ENCODE data around the gene PLA2G4C. TPM values are rescaled to one million over a fixed set of nuclear protein-coding genes. Genes with fewer than 3 reads are reported as not detected.

Gene PLA2G4C
- total and polyA plus RNA-seq, 2 of the 8 experiments (the other 6 are each of a cell fraction or from before 2014, with no cell fraction given), result 14.9 to 20.5 TPM

DNA sequence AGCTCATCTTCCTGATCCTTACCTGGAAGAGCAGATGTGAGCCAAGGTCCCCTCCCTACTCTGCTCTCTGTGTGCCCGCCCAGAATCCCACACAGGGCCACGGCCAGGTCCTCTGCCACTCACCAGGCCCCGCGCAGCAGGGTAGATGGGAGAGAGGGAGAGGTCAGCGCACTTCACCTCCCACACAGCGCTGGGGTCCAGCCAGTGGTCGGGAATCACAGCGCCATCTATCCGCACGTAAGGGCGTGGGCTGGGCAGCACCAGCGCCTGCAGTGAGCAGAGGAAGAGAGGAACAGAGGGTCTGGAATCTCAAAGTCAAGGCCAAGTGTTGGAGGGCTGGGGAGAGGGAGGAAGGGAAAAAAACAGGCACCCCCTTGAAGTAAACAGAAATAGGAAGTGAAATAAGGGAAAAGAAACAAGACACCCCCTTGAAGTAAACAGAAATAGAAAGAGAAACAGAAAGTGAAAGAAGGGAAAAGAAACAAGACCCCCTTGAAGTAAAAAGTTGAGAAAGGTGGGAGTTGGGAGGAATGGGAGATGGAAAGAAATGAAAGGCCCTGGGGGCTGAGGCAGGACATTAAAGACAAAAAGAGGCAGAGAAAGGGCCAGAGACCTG is 7.0 kb upstream of the PLA2G4C start:
- no peak overlapping the region for H3K14ac ChIP-seq (ENCODE audit: insufficient read length)
- no peaks in the 10 kb centered on the region for H3K79me1 ChIP-seq (ENCODE audit: low read depth, low read length)
- ChIA-PET CTCF (ENCODE audit: partially characterized antibody) (interaction anchor here (0.8 to 4.3 kb wide), 9 partner anchors 9 to 149 kb away, joined by 3 to 21 read pairs (median 3); no protein-coding TSS in a partner anchor), POLR2A (ENCODE audit: partially characterized antibody) (interaction anchor here (0.6 kb wide), 1 partner anchor 8 kb away, joined by 3 read pairs; no protein-coding TSS in a partner anchor)
- H3K9ac ChIP-seq (replicated peaks in 1 of 4; ENCODE audit: extremely low read depth in 1 of 4, low read depth in 3 of 4, low read length in 3 of 4), result no peak overlapping the region
- H3K36me3 ChIP-seq (ENCODE audit: control insufficient read depth in 2 of 4, insufficient read depth in 4 of 4, low read length in 3 of 4), result peaks cover 8 to 36% (median 15%) of the 10 kb centered on the region in 4 experiments; a peak in 7 of 8 replicates
- no peak overlapping the region for H3K4me3 ChIP-seq (ENCODE audit: extremely low read depth in 1 of 4, insufficient read depth in 2 of 4, low read depth in 3 of 4, low read length in 4 of 4)
- no peak overlapping the region for H3K23ac ChIP-seq (ENCODE audit: insufficient read length)
- H4K8ac ChIP-seq (ENCODE audit: extremely low read depth, insufficient read depth, low read length), result no peak overlapping the region
- H2BK5ac ChIP-seq (ENCODE audit: low read depth, low read length), result no peak overlapping the region
- H3K4me2 ChIP-seq (ENCODE audit: insufficient read depth in 1 of 2, low read depth in 2 of 2, low read length in 2 of 2), result no peak overlapping the region
- H2BK20ac ChIP-seq (ENCODE audit: low read length), result no peak overlapping the region
- no peak overlapping the region for H3K56ac ChIP-seq (replicated peaks; ENCODE audit: insufficient read length, low read depth, low read length)
- no peak overlapping the region for H3K27ac ChIP-seq (ENCODE audit: low read depth, low read length)
- H2BK120ac ChIP-seq (replicated peaks; ENCODE audit: low read depth, low read length), result no peak overlapping the region
- FAIRE-seq (no peak), DNase-seq (ENCODE audit: low read depth in 1 of 2, low spot score in 2 of 2) (no peak)
- H2BK12ac ChIP-seq (ENCODE audit: low read depth, low read length), result no peak overlapping the region
- WGBS, 2 experiments (ENCODE audit: extremely low coverage in 1 of 2, insufficient coverage in 1 of 2, insufficient read length in 1 of 2, insufficient replicate concordance in 2 of 2, low coverage in 1 of 2, low lambda C conversion rate in 2 of 2, missing lambda C conversion rate in 1 of 2), result 92% methylated on average over 12 of the region's 12 CpGs; no CpG with 5 or more reads in 1 of the 2 experiments
- no peak overlapping the region for H4K5ac ChIP-seq (ENCODE audit: insufficient read length, low read depth, low read length)
- no peaks in the 10 kb centered on the region for H4K20me1 ChIP-seq (replicated peaks in 1 of 2; ENCODE audit: control insufficient read depth in 1 of 2, insufficient read depth in 2 of 2, low read length in 2 of 2)
- H3K23me2 ChIP-seq (ENCODE audit: low read depth, low read length), result no peaks in the 10 kb centered on the region
- no peaks in the 10 kb centered on the region for H3K9me3 ChIP-seq (ENCODE audit: insufficient read depth in 2 of 2, low read depth in 1 of 2, low read length in 1 of 2)
- no peak overlapping the region for H2AFZ ChIP-seq (ENCODE audit: low read length)
- H3K18ac ChIP-seq (ENCODE audit: extremely low read depth, low read length), result no peak overlapping the region
- no peak overlapping the region for H4K91ac ChIP-seq (replicated peaks; ENCODE audit: insufficient read length, low read length)
- H3K4me1 ChIP-seq (replicated peaks in 1 of 4; ENCODE audit: control insufficient read depth in 3 of 4, insufficient read depth in 4 of 4, low read length in 3 of 4), result no peaks in the 10 kb centered on the region
- H2BK15ac ChIP-seq (ENCODE audit: low read length), result no peak overlapping the region
- H3K4ac ChIP-seq (replicated peaks; ENCODE audit: insufficient read length, low read depth, low read length), result no peak overlapping the region
- no peak overlapping the region for H2AK5ac ChIP-seq (ENCODE audit: low read depth, low read length)
- TF ChIP-seq NANOG (IDR thresholded peaks at IDR 0.05; ENCODE audit: insufficient read depth, low read depth, low read length, poor library complexity, severe bottlenecking), result no peak
- TF ChIP-seq RAD21 (IDR thresholded peaks at IDR 0.05 in 1 of 2, conservative IDR thresholded peaks at IDR 0.05 in 1 of 2; ENCODE audit: low read depth in 2 of 2, low read length in 2 of 2), result peak; percentile 10 to 44; a peak in 3 of 4 replicates
- TF ChIP-seq, protein P1, sequence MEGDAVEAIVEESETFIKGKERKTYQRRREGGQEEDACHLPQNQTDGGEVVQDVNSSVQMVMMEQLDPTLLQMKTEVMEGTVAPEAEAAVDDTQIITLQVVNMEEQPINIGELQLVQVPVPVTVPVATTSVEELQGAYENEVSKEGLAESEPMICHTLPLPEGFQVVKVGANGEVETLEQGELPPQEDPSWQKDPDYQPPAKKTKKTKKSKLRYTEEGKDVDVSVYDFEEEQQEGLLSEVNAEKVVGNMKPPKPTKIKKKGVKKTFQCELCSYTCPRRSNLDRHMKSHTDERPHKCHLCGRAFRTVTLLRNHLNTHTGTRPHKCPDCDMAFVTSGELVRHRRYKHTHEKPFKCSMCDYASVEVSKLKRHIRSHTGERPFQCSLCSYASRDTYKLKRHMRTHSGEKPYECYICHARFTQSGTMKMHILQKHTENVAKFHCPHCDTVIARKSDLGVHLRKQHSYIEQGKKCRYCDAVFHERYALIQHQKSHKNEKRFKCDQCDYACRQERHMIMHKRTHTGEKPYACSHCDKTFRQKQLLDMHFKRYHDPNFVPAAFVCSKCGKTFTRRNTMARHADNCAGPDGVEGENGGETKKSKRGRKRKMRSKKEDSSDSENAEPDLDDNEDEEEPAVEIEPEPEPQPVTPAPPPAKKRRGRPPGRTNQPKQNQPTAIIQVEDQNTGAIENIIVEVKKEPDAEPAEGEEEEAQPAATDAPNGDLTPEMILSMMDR (IDR thresholded peaks at IDR 0.05; ENCODE audit: control extremely low read depth in 1 of 3, insufficient read depth in 1 of 3, low read depth in 1 of 3, low read length in 3 of 3), result peak; percentile 51 to 59 (median 55)
- no peaks in the 10 kb centered on the region for H3K79me2 ChIP-seq (ENCODE audit: control insufficient read depth in 1 of 2, insufficient read depth in 2 of 2, low read length in 2 of 2)
- H3K27me3 ChIP-seq (replicated peaks in 1 of 4; ENCODE audit: control insufficient read depth in 3 of 4, extremely low read depth in 1 of 4, insufficient read depth in 3 of 4, low read length in 3 of 4), result no peaks in the 10 kb centered on the region
